LNCaP clone FGC (cell line): ENCODE data around the gene HPCAL1.
"Not testable (repeated sequence)": the region's sequence is repeated elsewhere in the genome, so short reads cannot be mapped to it uniquely, and the experiment has no call there.

Source experiments
- DNase-seq: peaks from one replicate; pipeline ENCODE4 v3.0.0-alpha.2; 2011; ENCODE audit warnings: low read depth
- H3K4me3 ChIP-seq: 2 replicates; pipeline ENCODE4 v1.5.1; 2011; ENCODE audit warnings: mild to moderate bottlenecking, low read depth, low read length, control low read depth
- TF ChIP-seq, protein P1 (sequence below): IDR thresholded peaks from 2 replicates; pipeline ENCODE4 v1.5.1; 2012; ENCODE audit warnings: mild to moderate bottlenecking; ENCODE audit not compliant: control insufficient read depth, insufficient read depth; ENCODE audit errors: extremely low read depth

HPCAL1 gene

GRCh38 chr2:10438688-10439087 lies 136.0 kb downstream of the HPCAL1 start:
- no peak overlapping the region for H3K4me3 ChIP-seq
- TF ChIP-seq, protein P1, sequence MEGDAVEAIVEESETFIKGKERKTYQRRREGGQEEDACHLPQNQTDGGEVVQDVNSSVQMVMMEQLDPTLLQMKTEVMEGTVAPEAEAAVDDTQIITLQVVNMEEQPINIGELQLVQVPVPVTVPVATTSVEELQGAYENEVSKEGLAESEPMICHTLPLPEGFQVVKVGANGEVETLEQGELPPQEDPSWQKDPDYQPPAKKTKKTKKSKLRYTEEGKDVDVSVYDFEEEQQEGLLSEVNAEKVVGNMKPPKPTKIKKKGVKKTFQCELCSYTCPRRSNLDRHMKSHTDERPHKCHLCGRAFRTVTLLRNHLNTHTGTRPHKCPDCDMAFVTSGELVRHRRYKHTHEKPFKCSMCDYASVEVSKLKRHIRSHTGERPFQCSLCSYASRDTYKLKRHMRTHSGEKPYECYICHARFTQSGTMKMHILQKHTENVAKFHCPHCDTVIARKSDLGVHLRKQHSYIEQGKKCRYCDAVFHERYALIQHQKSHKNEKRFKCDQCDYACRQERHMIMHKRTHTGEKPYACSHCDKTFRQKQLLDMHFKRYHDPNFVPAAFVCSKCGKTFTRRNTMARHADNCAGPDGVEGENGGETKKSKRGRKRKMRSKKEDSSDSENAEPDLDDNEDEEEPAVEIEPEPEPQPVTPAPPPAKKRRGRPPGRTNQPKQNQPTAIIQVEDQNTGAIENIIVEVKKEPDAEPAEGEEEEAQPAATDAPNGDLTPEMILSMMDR = no peak
- DNase-seq = no peak

GRCh38 chr2:10439185-10439879 lies 136.6 kb downstream of the HPCAL1 start:
- TF ChIP-seq, protein P1 = no peak
- DNase-seq = no peak
- H3K4me3 ChIP-seq = no peak overlapping the region

GRCh38 chr2:10439971-10440370 lies 137.3 kb downstream of the HPCAL1 start:
- no peak overlapping the region for H3K4me3 ChIP-seq
- TF ChIP-seq, protein P1 = no peak
- no peak for DNase-seq

- TF ChIP-seq, protein P1 = no peak
- no peak for DNase-seq
- no peak overlapping the region for H3K4me3 ChIP-seq
These were observed 138.0 kb downstream of the HPCAL1 start for GRCh38 chr2:10440736-10441135.

DNA sequence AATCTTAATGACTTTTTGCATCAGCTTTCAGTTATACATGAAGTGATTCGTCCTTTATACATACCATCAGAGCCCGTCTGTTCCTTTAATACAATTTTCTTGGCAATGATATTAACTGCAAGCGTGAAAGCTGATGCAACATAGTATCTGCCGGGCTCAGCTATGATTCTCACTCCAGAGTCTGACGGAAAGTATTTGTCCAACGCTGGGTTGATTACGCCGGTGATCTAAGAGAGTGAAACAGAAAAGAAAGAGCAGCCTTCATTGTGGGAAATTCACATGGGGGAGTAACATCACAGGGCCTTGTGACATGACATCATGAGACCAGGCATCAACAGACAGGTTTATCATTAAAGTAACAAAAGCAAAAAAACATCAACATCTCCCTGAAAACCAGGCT lies 139.2 kb downstream of the HPCAL1 start:
- TF ChIP-seq, protein P1 = no peak
- no peak overlapping the region for H3K4me3 ChIP-seq
- no peak for DNase-seq

DNA sequence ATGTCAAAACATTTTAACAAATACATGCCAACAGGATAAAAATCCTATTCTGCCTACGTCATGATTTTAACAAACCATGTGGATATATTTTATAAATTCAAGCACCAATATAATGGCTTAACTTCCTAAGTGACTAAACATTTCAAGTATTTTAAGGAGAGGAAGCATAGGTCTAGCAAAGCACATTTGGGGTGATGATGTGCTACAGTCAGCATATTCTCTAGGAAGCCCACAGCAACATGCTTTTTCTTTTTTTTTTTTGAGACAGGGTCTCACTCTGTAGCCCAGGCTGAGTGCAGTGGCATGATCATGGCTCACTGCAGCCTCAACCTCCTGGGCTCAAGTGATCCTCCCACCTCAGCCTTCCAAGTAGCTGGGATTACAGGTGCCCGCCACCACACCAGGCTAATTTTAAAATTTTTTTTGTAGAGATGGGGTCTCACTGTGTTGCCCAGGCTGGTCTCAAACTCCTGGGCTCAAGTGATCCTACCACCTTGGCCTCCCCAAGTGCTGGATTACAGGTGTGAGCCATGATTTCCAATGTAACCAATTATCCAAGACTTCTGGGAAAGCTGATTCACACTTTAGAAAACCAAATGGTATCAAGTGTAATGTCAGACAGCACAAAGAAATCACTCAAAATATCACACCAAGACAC lies 139.9 kb downstream of the HPCAL1 start:
- H3K4me3 ChIP-seq, DNase-seq: not testable (repeated sequence)

- TF ChIP-seq, protein P1 = no peak
- no peak overlapping the region for H3K4me3 ChIP-seq
- no peak for DNase-seq
These were observed 141.8 kb downstream of the HPCAL1 start for GRCh38 chr2:10444463-10444862.
